Globus pallidus (tissue), 1 donor: ENCODE measurements around the gene CACNA1D.
A peak's percentile ranks its signal among the peaks of the same experiment; 100 is the strongest.

Experiments
- DNase-seq: peaks from one replicate; pipeline ENCODE4 v3.0.0-alpha.2; 2015; ENCODE audit warnings: low spot score

CACNA1D gene

GRCh38 chr3:53691349-53691748 lies 196.9 kb downstream of the CACNA1D start:
- DNase-seq = no peak

GRCh38 chr3:53691885-53692284 lies 197.5 kb downstream of the CACNA1D start:
- DNase-seq = no peak

DNA sequence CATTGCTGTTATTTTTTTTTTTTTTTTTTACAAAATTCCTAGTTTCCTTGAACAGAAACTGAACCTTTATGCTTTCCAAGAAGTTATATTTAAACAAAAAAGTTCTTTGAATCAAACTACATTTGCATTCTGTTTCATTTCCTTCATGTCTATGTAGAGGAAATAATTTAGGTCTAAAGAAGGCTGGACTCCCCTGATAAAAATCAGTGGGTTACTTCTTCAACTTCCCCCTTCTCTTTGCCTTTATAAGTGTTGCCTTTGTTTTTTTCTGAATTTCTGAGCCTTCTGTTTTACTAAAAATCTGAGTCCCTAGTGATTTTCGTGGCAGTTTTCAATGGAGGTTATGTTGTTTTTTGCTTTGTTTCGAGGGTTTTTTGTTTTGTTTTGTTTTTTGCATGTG lies 199.0 kb downstream of the CACNA1D start:
- no peak for DNase-seq

GRCh38 chr3:53694046-53694445 lies 199.6 kb downstream of the CACNA1D start:
- DNase-seq = no peak

DNA sequence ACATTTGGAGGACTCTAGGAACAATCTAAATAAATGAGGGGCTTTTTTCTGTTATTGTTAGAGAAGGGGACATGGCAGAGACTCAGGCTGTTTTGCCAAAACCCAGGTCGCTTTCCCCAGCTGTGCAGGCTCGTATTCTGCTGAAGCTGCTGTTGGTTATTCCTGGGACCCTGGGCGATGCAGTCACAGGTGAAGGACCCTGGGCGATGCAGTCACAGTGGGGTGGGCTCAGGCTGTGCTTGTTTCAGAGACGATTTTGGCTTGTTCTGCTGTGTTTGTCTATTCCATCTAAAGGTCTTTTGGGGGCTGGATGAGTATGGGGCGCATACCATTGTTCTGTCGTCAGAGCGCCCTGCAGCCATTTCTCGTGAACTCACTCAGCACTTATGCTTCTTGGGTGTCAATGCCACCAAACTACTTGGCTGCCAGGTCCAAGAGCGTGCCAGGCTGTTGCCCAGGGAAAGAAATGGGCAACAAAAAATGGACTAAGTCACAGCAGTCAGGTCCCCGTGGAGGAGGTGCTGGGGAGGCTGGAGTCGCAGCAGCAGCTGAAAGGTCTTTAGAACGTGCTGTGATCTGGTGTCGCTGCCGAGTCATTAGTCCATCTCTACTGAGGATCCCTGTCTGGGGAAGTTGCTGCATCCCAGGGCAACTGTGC lies 200.4 kb downstream of the CACNA1D start:
- DNase-seq = no peak

GRCh38 chr3:53695324-53695690 lies 200.9 kb downstream of the CACNA1D start:
- DNase-seq = no peak

- DNase-seq = peak; percentile 17
Observed at GRCh38 chr3:53696401-53697172, 202.2 kb downstream of the CACNA1D start.

DNA sequence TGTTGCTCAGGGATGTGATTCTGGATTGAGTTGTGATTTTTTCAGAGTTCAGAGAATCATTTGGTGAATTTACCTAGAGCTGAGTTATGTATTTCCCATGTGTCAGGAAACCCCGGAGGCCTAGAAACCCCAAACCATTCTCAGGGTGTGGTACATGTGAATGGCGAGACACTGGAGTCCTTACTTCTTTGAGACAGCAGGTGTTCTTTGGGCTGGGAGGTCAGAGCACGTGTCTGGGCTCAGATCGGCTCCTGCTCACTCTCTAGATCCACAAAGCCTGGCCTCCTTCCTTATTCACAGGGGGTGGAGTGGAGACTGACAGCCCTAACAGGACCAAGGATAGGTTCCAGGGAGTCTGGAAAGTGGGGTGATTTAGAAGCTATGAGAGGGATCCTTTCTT lies 206.0 kb downstream of the CACNA1D start:
- DNase-seq = no peak

GRCh38 chr3:53702776-53703530 lies 208.5 kb downstream of the CACNA1D start:
- DNase-seq = no peak

DNA sequence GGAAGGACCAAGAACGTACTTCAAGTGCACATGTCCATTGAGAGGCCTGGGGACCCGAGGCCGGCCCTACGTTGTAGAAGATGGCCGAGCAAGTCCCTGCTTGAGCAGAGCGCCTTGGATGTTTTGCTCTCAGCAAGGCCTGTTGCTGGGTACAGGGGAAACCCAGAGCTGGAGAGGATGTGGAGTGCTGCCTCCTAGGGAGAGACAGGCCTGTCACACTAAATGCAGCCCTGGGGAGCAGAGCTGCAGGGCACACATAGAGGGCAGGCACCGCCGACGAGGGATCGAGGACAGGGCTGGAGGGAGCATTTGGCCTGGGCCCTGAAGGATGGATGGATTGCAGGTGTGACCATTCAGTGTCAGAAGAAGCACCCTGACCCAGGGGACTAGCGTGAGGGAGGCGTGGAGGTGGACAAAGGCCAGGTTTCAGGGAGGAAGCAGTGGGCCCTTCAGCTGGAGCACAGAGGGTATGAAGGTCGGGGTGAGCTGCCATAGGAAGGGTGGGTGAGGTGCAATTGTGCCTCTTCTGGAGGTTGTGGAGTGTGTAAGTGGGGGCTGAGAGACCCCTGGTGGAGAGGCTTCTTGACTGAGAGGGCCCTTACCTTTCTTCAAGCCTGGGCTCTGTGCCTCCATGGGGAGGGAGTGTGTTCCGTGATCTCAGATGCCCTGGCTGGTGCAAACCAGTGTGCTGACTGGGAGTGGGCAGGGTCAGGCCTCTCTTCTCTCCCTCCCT lies 209.4 kb downstream of the CACNA1D start:
- no peak for DNase-seq

GRCh38 chr3:53704363-53704725 lies 209.9 kb downstream of the CACNA1D start:
- no peak for DNase-seq

DNA sequence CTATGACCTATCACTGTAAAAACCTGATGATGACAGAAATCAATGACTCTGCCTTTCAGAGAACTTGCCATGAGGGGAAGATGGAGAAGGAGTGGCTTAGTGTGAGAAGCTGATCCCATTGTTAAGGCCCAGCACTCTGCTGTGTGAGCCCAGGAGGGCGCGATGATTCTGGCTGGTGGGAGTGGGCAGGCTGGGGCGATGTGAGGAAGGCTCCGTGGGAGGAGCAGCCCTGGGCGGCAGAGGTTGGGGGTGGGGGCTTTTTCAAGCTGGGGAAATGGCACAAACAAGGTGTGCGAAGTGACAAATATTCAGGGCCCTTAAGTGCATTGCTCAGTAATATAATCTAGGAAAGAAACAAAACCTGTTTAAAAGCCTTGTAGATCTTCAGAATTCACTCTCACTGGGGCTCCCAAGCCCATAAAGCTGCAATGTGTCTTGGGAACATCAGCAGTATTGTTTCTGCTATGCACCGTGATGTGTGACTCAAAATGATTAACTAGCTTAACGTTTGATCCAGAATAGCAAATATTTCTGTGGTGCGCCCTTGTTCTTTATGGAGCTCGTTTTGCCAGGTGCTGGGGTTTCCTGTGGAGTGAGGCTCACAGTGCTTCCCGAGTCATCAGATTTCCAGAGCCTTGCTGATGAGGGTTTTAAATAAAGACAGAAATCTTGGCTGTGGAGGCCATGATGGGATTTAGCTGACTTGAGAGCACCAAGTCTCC lies 210.8 kb downstream of the CACNA1D start:
- no peak for DNase-seq

DNA sequence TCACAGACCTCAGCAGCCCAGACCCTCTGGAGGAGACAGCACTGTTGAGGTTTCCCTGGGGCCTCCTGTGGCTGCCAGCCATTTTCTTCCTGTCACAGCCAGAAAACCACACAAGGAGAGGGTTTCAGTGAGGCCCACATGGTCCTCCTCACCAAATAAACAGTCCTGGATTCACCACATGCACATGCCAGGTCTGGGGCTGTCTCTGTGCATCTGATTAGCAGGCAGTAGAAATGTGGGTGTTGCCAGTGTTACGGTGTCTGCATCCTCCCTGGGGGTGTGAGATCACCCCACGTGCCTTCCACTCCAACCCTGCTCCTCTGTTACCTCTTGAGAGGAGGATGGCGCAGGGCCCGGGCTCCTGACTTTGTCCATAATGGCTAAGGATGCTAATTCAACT lies 211.4 kb downstream of the CACNA1D start:
- no peak for DNase-seq

GRCh38 chr3:53707222-53707621 lies 212.8 kb downstream of the CACNA1D start:
- no peak for DNase-seq

- no peak for DNase-seq
Observed at GRCh38 chr3:53708001-53708621, 213.7 kb downstream of the CACNA1D start.

DNA sequence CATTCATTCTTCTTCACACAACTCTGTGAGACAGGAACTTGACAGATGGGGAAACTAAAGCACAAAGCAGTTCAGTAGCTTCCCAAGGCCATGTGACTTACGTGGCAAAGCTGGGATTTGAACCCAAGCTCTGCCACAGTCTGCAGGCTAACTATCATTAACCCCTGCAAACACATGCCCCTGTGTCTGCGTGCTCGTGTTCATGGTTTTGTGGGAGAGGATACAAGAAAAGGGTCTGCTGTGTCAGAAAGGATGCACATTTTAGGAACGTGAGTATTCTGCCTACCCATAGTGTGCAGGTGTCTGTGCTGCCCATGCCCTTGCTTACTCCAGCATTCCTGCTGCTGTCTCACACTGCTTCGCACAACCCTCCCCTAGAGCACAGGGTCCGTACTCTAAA lies 214.8 kb downstream of the CACNA1D start:
- DNase-seq = no peak

GRCh38 chr3:53709860-53710674 lies 215.7 kb downstream of the CACNA1D start:
- DNase-seq = peak; percentile 54

DNA sequence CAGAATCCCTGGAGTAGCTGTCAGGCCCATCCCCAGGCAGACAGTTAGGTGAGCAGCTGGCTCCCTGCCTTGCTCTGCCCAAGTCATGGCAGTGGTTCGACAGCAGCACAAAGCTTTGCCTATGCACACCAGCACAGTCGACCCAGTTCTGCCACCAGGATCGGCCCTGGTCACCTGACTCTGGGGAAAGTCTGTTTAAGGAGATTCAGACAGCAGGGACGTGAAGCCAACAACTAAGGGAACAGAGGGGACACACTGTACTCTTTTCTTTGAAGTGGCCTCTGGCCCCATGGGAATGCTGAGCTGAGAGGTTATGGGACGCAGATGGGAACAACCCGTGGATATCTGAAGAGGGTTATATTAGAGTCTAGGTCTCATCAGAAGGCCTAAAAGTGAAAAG lies 217.0 kb downstream of the CACNA1D start:
- DNase-seq = no peak

DNA sequence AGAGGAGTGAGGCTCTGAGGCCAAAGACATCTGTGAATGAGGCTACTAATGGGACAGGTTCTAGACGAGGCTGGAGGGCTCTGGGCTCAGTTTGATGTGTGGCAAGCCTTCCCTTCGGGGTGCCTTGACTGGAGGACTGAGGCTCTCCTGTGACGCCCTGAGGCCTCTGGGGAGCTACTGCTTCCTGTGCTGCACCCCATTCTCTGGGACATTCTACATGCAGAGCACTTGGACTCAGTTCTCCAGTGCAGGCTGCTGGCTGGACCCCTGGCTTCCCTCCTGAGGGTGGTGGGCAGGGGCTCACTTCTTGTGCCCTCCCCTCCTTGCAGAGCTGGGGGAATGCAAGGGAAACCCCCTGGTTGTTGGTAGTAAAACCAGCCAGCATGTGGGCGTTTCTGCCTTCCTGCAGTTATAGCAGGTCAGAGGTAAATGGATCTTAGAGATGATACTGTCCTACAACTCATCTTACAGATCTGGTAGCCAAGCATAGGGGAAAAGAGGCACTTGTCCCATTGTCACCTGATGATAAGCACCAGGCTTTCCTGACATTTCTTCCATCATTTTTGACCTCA lies 218.5 kb downstream of the CACNA1D start:
- no peak for DNase-seq

DNA sequence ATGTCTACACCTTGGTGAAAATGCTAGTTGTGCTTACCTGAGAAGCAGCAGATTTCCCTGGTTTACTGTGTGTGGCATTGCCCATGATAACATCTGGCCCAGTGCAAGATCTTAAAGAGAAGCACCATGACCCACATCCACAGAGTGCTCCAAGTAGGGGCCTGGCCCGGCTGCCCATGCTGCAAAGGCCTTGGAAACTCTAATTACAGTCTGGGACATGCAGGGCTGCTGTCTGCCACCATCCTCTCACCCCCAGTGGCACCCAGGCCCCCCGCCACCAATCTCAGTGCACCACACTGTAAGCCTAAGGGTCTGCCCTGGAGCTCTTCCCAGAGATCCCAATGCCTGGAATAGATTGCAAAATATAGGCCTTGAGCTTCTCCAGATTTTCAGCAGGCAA lies 219.2 kb downstream of the CACNA1D start:
- DNase-seq = no peak
